Measurements from ENCODE around the gene CCDC97. TPM values are rescaled to one million over a fixed set of nuclear protein-coding genes. Genes with fewer than 3 reads are reported as not detected.

Gene CCDC97
- total RNA-seq (2021; fragmentation: NEBNext Ultra II Directional; extraction: Animal tissue kit (Norgen Biotek cat#: 25700)) (21.1 and 27.1 TPM in 2 replicates), polyA plus RNA-seq (2011; rRNA removed) (19.8 and 32.6 TPM in 2 replicates), polyA minus RNA-seq (2011; rRNA and poly(A)+ RNA removed) (9.2 and 13.4 TPM in 2 replicates)
- 16.9 TPM for polyA plus RNA-seq (2011; cell fraction: cytosol; rRNA removed)
- polyA plus RNA-seq (2011; cell fraction: nucleus; rRNA removed) = 18.7 TPM
- polyA plus RNA-seq (2012, experiment 1 of 2) = 19.2 to 29.9 TPM (median 24.7 TPM) in 4 replicates
- polyA plus RNA-seq (2012, experiment 2 of 2) = 20.4 TPM
- polyA plus RNA-seq (2013, experiment 1 of 2) = 15.6 TPM
- 15.6 TPM for polyA plus RNA-seq (2013, experiment 2 of 2)
- polyA minus RNA-seq (2011; cell fraction: cytosol; rRNA and poly(A)+ RNA removed) = 11.4 TPM
- polyA minus RNA-seq (2011; cell fraction: nucleus; rRNA and poly(A)+ RNA removed) = 13.0 TPM
- long read RNA-seq, experiment 1, partial matches to known transcripts = 3 of 14 reads
- long read RNA-seq, experiment 1, other reads (novel, unspliced or antisense) = 11 of 14 reads
- long read RNA-seq, experiment 2, partial matches to known transcripts = 2 of 4 reads
- long read RNA-seq, experiment 2, other reads (novel, unspliced or antisense) = 0 of 4 reads

- no peak within 1 kb of the TSS for H2AK5ac ChIP-seq (ENCODE audit: low read depth, low read length)
- H3K23ac ChIP-seq (ENCODE audit: insufficient read length) = no peak within 1 kb of the TSS
- H2BK15ac ChIP-seq (ENCODE audit: low read length) = no peak within 1 kb of the TSS
- H3K27ac ChIP-seq (ENCODE audit: low read depth, low read length) = peak within 1 kb of the TSS; percentile 92
- H4K5ac ChIP-seq (ENCODE audit: insufficient read length, low read depth, low read length) = peak within 1 kb of the TSS; percentile 81
- H2BK12ac ChIP-seq (ENCODE audit: low read depth, low read length) = no peak within 1 kb of the TSS
- no peak within 1 kb of the TSS for H4K91ac ChIP-seq (replicated peaks; ENCODE audit: insufficient read length, low read length)
- H3K18ac ChIP-seq (ENCODE audit: extremely low read depth, low read length) = peak within 1 kb of the TSS; percentile 78
- H2BK20ac ChIP-seq (ENCODE audit: low read length) = no peak within 1 kb of the TSS
- H3K4ac ChIP-seq (replicated peaks; ENCODE audit: insufficient read length, low read depth, low read length) = no peak within 1 kb of the TSS
- CTCF ChIA-PET (ENCODE audit: partially characterized antibody) = interaction anchor here (2.1 to 2.5 kb wide), 2 partner anchors 11 to 12 kb away, joined by 9 to 15 read pairs; no protein-coding TSS in a partner anchor
- H3K9ac ChIP-seq (replicated peaks in 1 of 4; ENCODE audit: extremely low read depth in 1 of 4, low read depth in 3 of 4, low read length in 3 of 4) = peak within 1 kb of the TSS; percentile 81 to 94 (median 88)
- DNase-seq (ENCODE audit: low read depth in 1 of 2, low spot score in 2 of 2) (peak; percentile 66 to 95), FAIRE-seq (no peak)
- WGBS, 2 experiments (ENCODE audit: extremely low coverage in 1 of 2, insufficient coverage in 1 of 2, insufficient read length in 1 of 2, insufficient replicate concordance in 2 of 2, low coverage in 1 of 2, low lambda C conversion rate in 2 of 2, missing lambda C conversion rate in 1 of 2) = 2% methylated on average over 47 of the region's 47 CpGs; no CpG with 5 or more reads in 1 of the 2 experiments
- H3K79me2 ChIP-seq (ENCODE audit: control insufficient read depth in 1 of 2, insufficient read depth in 2 of 2, low read length in 2 of 2) = peaks cover 0 to 8% of the 10 kb centered on the region in 2 experiments; a peak in 2 of 4 replicates
- peaks cover 7% of the 10 kb centered on the region; the same call in 1 of the 2 replicates for H3K79me1 ChIP-seq (ENCODE audit: low read depth, low read length)
- H3K36me3 ChIP-seq (ENCODE audit: control insufficient read depth in 2 of 4, insufficient read depth in 4 of 4, low read length in 3 of 4) = peaks cover 13 to 24% (median 17%) of the 10 kb centered on the region in 4 experiments; a peak in 7 of 8 replicates
- H3K23me2 ChIP-seq (ENCODE audit: low read depth, low read length) = peaks cover 7% of the 10 kb centered on the region
- H3K4me3 ChIP-seq (ENCODE audit: extremely low read depth in 1 of 4, insufficient read depth in 2 of 4, low read depth in 3 of 4, low read length in 4 of 4) = peak within 1 kb of the TSS; percentile 62 to 91 (median 77)
- POLR2A ChIA-PET (ENCODE audit: partially characterized antibody) = interaction anchor here (0.6 to 22.6 kb wide), 15 partner anchors 12 to 1054 kb away, joined by 3 to 579 read pairs (median 3); partner anchors contain the start of genes AXL, CYP2S1 and HNRNPUL1
- peak within 1 kb of the TSS; percentile 80 to 83 for H3K4me2 ChIP-seq (ENCODE audit: insufficient read depth in 1 of 2, low read depth in 2 of 2, low read length in 2 of 2)
- H3K4me1 ChIP-seq (replicated peaks in 1 of 4; ENCODE audit: control insufficient read depth in 3 of 4, insufficient read depth in 4 of 4, low read length in 3 of 4) = peaks cover 0 to 10% (median under 1%) of the 10 kb centered on the region in 4 experiments; a peak in 3 of 7 replicates
- H4K8ac ChIP-seq (ENCODE audit: extremely low read depth, insufficient read depth, low read length) = peak within 1 kb of the TSS; percentile 99; the same call in 1 of the 2 replicates
- H2BK120ac ChIP-seq (replicated peaks; ENCODE audit: low read depth, low read length) = no peak within 1 kb of the TSS
- no peaks in the 10 kb centered on the region for H3K9me3 ChIP-seq (ENCODE audit: insufficient read depth in 2 of 2, low read depth in 1 of 2, low read length in 1 of 2)
- peak within 1 kb of the TSS; percentile 68 for H2AFZ ChIP-seq (ENCODE audit: low read length)
- peak within 1 kb of the TSS; percentile 80 for H3K56ac ChIP-seq (replicated peaks; ENCODE audit: insufficient read length, low read depth, low read length)
- peaks cover 0 to 5% of the 10 kb centered on the region in 2 experiments for H4K20me1 ChIP-seq (replicated peaks in 1 of 2; ENCODE audit: control insufficient read depth in 1 of 2, insufficient read depth in 2 of 2, low read length in 2 of 2)
- no peaks in the 10 kb centered on the region for H3K27me3 ChIP-seq (replicated peaks in 1 of 4; ENCODE audit: control insufficient read depth in 3 of 4, extremely low read depth in 1 of 4, insufficient read depth in 3 of 4, low read length in 3 of 4)
- no peak within 1 kb of the TSS for H3K14ac ChIP-seq (ENCODE audit: insufficient read length)
- H2BK5ac ChIP-seq (ENCODE audit: low read depth, low read length) = peak within 1 kb of the TSS; percentile 71
- TF ChIP-seq, protein P1, sequence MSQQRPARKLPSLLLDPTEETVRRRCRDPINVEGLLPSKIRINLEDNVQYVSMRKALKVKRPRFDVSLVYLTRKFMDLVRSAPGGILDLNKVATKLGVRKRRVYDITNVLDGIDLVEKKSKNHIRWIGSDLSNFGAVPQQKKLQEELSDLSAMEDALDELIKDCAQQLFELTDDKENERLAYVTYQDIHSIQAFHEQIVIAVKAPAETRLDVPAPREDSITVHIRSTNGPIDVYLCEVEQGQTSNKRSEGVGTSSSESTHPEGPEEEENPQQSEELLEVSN (IDR thresholded peaks at IDR 0.05) = no peak; the same call in 1 of the 2 replicates
- TF ChIP-seq SIX5 (IDR thresholded peaks at IDR 0.05; ENCODE audit: low read depth, low read length) (peak; percentile 21; the same call in 1 of the 2 replicates), GTF2F1 (IDR thresholded peaks at IDR 0.05; ENCODE audit: borderline replicate concordance, low read depth, low read length) (no peak), SP1 (IDR thresholded peaks at IDR 0.05; ENCODE audit: low read depth, low read length) (peak; percentile 57; the same call in 1 of the 2 replicates), HDAC6 (IDR thresholded peaks at IDR 0.05; ENCODE audit: low read depth, low read length) (no peak)
- TF ChIP-seq, protein P2, sequence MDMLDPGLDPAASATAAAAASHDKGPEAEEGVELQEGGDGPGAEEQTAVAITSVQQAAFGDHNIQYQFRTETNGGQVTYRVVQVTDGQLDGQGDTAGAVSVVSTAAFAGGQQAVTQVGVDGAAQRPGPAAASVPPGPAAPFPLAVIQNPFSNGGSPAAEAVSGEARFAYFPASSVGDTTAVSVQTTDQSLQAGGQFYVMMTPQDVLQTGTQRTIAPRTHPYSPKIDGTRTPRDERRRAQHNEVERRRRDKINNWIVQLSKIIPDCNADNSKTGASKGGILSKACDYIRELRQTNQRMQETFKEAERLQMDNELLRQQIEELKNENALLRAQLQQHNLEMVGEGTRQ (IDR thresholded peaks at IDR 0.05; ENCODE audit: low read length) = 0 out of 2 replicates have a peak, but pooled peaks have one; percentile 23
These were observed at the start of gene CCDC97 for GRCh38 chr19:41310033-41310831. Gene CCDC97 (plus strand): TSS chr19:41310172. CDS start chr19:41310311, 139 bp downstream.

Measured in H1 (cell line).